GM12878 (cell line): Measurements from ENCODE around the gene SPAG9. TPM values are rescaled to one million over a fixed set of nuclear protein-coding genes. Genes with fewer than 3 reads are reported as not detected.

ENCODE experiments used
- DPF2 ChIP-seq: fragments of 450-650 bp; IDR thresholded peaks from 2 replicates; pipeline ENCODE4 v1.6.1; 2017; ENCODE audit warnings: mild to moderate bottlenecking
- NFXL1 ChIP-seq: fragments of 450-650 bp; IDR thresholded peaks from 2 replicates; pipeline ENCODE4 v1.6.1; 2017; ENCODE audit warnings: antibody characterized with exemption, mild to moderate bottlenecking, borderline replicate concordance
- PRDM15 ChIP-seq: fragments of 450-650 bp; formaldehyde crosslinking; IDR thresholded peaks from 2 replicates; pipeline ENCODE4 v1.4.0; 2020; ENCODE audit warnings: mild to moderate bottlenecking, moderate library complexity
- RUNX3 ChIP-seq: IDR thresholded peaks from 2 replicates; pipeline ENCODE4 v1.6.1; 2012; ENCODE audit warnings: low read length, inconsistent platforms
- SMC3 ChIP-seq: IDR thresholded peaks from 2 replicates; pipeline ENCODE4 v1.6.1; 2011; ENCODE audit warnings: low read length, improper control_type of control experiment, borderline replicate concordance
- SPI1 ChIP-seq: IDR thresholded peaks from 2 replicates; pipeline ENCODE4 v1.6.1; 2011; ENCODE audit warnings: low read depth, mild to moderate bottlenecking, low read length, moderate library complexity, borderline replicate concordance; ENCODE audit not compliant: insufficient read depth
- SUZ12 ChIP-seq: fragments of 200-600 bp; sonication (generic); IDR thresholded peaks from one replicate; pipeline ENCODE4 v1.6.1; 2018; ENCODE audit warnings: antibody characterized with exemption, mild to moderate bottlenecking; ENCODE audit not compliant: unreplicated experiment
- TCF12 ChIP-seq: IDR thresholded peaks from 2 replicates; pipeline ENCODE4 v1.6.1; 2011; ENCODE audit warnings: low read depth, mild to moderate bottlenecking, low read length
- YY1 ChIP-seq: IDR thresholded peaks from 2 replicates; pipeline ENCODE4 v1.6.1; 2011; ENCODE audit warnings: low read depth, mild to moderate bottlenecking, low read length
- polyA plus RNA-seq, 11 experiments: library from polyadenylated mRNA; depleted of rRNA in 4 of 11; unstranded in 6 of 11; stranded (reverse) in 5 of 11; fragments of >200 nt; fragmentation: Nextera tagmentation in 4 of 11; fragmentation: Illumina TruSeq in 1 of 11; extraction: Ambion mirVana in 4 of 11; extraction: Trizol in 1 of 11; gene quantifications; 1 replicate in 1 of 11; 2 replicates in 10 of 11; pipeline versions ENCODE4 v1.2.1 to v1.2.3, GENCODE V29; 2011 to 2016; ENCODE audit warnings: inconsistent platforms in 2 of 11, missing spikeins in 2 of 11, low read depth in 1 of 11
- total RNA-seq, 4 experiments: library from RNA; depleted of rRNA in 3 of 4; stranded (reverse); fragments of >200 nt in 3 of 4; fragmentation: Illumina TruSeq in 1 of 4; extraction: Trizol in 1 of 4; gene quantifications; 2 replicates each; pipeline versions ENCODE4 v1.2.1 to v1.2.3, GENCODE V29; 2013 to 2021
- TF ChIP-seq, protein P1 (sequence below): IDR thresholded peaks from 2 replicates; pipeline ENCODE4 v1.6.1; 2011; ENCODE audit warnings: borderline replicate concordance, low read depth, mild to moderate bottlenecking, moderate library complexity, low read length; ENCODE audit not compliant: insufficient read depth, poor library complexity, severe bottlenecking

Gene SPAG9
- total and polyA plus RNA-seq, 10 of the 15 experiments (the other 5 are each of a cell fraction or from before 2014, with no cell fraction given) = 6.6 to 42.0 (median 24.9) TPM

DNA sequence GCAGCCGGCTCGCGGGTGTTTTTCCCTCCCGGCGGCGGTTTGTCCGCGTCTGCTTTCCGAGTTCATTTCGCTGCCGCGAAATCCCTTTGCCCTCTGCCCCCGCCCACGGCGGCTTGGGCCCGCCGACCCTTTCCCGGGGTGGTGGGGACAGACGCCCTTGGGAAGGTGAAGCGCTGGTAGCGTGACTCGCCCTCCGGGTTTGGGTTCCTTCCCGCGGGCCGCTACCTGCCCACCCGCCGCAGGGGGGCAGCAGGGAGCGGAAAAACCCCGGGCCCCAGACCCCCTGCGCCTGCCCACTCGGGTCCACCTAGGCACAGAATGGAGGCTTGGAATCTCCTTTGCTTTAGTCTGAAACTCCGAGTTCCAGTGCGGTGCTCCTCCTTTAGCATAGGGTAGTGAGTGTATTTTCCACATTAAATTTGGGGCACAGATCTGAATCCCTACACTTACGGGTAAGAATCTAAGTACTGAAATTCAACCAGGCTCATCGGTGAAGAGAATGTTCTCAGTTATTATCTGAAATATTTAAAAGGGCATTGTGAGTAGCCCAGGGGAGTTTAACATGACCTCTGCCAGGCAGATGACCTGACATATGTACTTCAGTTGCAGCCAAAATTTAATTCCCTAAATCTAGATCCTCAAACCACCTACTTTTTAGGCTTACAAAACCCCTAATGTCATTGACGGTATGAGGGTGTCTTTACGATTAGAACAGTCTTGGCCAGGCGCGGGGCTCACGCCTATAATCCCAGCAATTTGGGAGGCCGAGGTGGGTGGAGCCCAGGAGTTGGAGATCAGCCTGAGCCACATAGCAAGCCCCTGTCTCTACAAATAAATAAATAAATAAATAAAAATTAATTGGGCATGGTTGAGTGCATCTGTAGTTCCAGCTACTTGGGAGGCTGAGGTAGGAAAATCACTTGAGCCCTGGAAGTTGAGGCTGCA, 46.6 kb upstream of the SPAG9 start (continued):
- TF ChIP-seq SUZ12 = no peak
- TF ChIP-seq DPF2 = 0 out of 2 replicates have a peak, but pooled peaks have one; percentile 12
- TF ChIP-seq SPI1 = 0 out of 2 replicates have a peak, but pooled peaks have one; percentile 1
- no peak for TF ChIP-seq NFXL1
- TF ChIP-seq PRDM15 (CRISPR knock-in tag) = no peak
- peak; percentile 27; the same call in 1 of the 2 replicates for TF ChIP-seq TCF12
- peak; percentile 39; the same call in 1 of the 2 replicates for TF ChIP-seq YY1
- peak; percentile 38 for TF ChIP-seq SMC3
- TF ChIP-seq, protein P1, sequence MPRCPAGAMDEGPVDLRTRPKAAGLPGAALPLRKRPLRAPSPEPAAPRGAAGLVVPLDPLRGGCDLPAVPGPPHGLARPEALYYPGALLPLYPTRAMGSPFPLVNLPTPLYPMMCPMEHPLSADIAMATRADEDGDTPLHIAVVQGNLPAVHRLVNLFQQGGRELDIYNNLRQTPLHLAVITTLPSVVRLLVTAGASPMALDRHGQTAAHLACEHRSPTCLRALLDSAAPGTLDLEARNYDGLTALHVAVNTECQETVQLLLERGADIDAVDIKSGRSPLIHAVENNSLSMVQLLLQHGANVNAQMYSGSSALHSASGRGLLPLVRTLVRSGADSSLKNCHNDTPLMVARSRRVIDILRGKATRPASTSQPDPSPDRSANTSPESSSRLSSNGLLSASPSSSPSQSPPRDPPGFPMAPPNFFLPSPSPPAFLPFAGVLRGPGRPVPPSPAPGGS = peak; percentile 6
- peak; percentile 4; the same call in 1 of the 2 replicates for TF ChIP-seq RUNX3
- TF ChIP-seq, all 136 proteins: peak for 19
